Raji (cell line): Measurements from ENCODE around the gene GUCY2D.

ENCODE experiments used
- POLR2A ChIP-seq: IDR thresholded peaks from 2 replicates; pipeline ENCODE4 v1.6.1; 2011; ENCODE audit warnings: low read depth, low read length, control low read depth; ENCODE audit not compliant: insufficient read depth

Gene GUCY2D

DNA sequence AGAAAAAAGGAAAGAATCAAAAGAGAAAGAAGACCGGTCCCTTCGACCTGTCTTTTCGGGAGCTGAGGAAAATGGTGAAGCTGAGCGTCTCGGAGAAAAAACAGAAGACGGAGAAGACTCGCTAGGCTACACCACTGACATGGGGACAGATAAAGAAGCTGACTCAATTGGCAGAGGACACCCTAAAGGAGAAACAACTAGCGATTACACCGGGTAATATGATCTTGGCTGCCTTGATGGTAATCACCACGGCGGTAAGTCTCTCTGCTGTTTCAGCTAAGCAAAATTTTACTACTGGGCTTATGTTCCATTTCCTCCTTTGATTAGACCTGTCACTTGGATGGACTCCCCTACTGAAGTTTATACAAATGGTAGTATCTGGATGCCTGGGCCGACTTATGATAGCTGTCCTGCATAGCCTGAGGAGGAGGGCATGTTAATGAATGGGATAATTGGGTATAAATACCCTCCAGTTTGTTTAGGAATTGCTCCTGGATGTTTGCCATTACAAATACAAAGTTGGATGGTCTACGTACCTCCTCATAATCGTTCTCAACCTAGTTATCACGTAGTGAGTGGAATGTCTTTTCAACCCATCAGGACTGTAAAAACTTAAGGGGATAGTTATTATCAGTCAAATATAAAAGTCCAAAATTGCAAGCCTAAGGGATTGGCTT is 60.5 kb downstream of the GUCY2D start:
- TF ChIP-seq POLR2A = no peak

DNA sequence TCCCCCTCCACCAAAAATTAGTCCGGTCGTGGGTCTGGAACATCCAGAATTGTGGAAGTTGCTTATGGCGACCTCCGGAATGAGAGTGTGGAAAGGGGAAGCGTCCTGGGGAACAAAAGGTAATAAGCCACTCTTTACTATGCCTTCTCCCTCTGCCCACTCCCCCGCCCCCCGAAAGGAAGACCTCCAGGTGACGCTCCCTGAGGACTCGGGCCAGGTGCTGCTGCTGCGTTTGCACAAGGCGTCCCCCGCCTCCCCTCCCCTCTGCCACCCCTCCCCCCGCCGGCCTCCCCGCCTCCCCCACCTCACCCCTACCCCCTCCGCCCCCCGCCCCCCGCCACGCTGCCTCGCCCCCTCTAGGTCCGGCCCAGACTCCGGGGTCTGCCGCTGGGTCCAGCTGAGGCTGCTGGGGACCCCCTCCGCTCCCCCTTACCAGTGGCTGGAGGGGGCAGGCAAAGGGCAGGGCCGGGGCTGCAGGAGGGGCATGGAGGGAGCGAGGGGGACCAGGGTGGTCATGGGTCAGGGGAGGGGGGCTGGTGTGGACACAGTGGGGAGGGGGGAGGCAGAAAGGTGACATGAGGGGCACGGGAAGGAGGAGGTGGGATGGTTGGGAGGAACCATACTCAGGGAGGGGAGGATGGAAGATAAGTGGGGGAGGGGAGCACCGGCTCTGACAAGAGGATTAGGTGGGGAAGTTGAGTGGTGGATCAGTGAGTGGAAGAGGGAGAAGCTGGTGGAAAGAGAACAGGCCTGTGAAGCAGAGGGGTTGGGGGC is 61.5 kb downstream of the GUCY2D start:
- no peak for TF ChIP-seq POLR2A

DNA sequence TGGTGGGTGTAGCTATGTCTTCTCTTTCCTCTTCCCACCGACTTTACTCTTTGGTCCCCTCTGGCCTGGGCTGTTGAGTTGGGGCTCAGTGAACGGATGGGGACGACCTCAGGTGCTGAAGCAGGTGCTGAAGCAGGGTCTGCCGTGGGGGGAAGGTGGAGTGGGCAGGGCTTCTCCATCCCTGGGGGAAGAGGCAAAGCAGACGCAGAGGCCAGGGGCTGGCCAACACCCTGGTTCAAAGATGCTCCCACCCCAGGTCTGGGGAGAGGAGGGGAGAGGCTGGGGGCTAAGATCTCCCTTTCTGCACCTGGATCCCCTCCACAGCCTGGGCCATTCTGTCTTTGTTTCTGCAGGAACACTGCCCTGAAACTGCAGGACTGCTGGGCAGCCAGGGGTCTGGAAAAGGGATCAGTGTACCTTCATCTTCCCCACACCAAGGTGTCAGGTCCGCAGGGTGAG is 62.2 kb downstream of the GUCY2D start:
- no peak for TF ChIP-seq POLR2A

DNA sequence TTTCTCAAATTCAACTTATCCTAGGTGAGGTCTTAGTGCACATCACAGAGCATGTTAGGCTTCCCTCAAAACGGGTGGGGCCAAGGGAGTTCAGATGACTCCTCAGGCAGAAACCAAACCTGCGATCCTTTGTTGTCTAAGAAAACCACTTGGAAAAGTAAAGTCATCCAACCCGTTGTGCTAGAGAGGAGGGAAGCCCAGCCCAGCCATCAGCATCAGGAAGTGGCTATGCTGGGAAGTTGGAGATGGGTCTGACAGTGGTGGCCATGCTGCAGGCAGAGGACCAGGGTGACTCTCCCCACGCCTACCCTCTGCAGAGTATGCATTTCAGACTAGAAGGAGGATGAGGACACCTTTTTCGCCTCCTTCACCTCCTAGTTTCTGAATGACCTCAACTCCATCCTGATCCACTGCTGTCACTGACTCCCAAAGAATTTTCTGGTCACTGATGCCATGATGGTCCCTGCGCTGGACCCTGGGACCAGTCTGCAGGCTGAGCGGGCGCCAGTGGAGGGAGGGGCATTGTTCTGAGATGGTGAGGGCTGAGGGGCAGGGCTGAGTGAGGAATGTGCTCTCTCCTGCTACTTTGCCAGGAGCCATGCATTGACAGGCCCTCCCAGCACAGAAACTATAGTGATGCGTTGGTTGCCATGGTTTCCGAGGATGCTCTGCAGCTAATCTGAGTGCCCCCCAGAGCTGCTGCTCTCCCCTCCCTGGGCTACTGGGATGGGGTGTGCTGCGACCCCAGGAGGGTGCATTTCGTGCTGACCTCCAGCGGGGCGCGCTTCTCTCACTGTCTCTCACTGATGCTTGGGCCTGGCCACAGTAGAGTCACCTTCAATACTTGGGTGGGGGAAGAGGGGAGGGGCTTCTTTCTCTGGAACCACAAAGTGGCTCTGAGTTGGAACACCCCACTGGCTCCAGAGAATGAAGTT is 64.7 kb downstream of the GUCY2D start:
- no peak for TF ChIP-seq POLR2A

DNA sequence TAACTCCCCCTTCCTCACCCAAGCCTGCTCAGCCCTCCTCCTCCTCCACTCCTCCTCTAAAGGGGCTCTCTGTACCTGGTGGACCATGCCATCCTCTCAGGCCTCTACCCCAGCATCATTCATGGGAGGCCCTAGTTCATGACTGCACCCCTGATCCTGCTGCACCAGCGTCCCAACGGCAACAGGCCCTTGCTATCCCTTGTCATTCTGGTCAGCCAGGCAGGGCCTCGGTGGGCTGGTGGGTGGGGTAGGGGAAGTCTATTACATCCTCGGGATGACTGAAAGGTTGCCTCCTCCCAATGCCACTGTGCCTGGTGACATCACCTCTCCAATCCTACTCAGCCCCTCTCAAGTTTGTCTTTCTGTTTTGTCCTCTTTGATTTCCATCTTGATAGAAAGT is 65.4 kb downstream of the GUCY2D start:
- no peak for TF ChIP-seq POLR2A

DNA sequence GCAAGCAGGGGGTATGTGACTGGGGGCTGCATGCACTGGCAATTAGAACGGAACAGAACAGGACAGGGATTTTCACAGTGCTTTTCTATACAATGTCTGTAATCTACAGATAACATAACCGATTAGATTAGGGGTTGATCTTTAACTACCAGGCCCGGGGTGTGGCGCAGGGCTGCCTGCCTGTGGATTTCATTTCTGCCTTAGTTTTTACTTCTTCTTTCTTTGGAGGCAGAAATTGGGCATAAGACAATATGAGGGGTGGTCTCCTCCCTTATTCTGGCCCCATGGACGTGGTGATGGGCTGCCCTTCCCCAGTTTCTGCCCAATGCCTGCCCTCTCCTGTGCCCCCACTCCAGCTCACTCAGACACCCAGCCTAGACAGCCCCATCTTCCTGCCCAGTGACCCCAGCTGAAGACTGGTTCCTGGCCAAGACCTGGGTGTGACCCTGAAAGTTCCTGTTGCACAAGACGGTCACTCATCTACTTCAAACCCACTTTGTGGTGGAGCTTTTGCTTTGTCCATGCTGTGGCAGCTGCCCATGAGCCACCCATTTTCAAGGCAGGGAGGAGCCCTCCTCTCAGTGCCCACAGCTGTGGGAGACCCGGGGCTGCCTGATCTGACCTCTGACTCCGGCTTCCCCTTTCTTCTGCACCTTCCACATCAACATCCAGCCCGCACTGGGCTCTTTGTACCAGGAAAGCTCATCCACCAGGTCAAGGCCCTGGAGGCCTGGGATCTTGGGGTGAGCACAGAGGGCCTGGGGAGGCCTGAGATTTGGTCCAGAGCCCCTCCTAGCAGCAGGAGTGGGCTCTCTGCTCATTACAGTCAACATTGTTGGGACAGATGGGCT is 66.5 kb downstream of the GUCY2D start:
- no peak for TF ChIP-seq POLR2A

DNA sequence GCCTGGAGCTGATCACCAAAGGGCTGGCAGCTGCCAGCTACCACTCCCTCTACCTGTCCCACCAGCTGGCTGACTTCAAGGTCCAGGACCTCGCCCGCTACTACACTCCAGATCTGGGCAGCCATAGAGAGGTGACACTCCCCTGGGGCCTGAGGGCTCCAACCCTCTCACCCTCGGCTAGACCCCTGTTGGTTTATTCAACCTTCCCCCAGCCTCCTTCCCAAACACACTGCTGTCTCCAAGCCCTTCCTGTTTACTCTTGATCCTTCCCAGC is 67.1 kb downstream of the GUCY2D start:
- TF ChIP-seq POLR2A = no peak
